NCI-H146 (cell line): Measurements from ENCODE around the gene ENAH.

Experiments used
- DNase-seq: peaks from one replicate; lab custom pipeline; 2025; lab: John Stamatoyannopoulos, UW

The ENAH gene

DNA sequence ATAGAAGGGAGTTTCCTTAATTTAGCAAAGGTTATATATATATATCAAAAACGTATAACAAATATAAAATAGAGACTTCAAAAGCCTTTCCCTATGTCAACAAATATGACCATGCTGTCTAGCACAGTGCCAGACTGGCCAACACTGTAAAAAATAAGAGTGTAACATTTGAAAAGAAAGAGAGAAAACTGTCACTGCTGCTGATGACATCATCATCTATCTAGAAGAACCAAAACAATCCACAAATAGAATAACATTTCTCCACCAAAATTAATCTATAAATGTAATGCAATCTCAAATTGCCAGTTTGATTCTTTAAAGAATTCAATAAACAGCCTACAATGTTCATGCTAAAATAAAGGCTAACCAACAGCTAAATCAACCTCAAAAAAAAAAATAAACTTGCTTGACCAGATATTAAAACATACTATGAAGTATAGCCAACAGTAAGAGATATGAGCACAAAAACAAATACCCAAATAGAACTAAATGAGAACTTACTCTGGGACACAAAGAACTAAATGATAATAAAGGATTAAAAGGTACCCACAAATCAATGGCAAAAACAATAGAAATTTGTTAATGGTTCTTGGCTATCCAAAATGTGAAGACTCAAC lies 50.2 kb downstream of the ENAH start:
- no peak for DNase-seq

DNA sequence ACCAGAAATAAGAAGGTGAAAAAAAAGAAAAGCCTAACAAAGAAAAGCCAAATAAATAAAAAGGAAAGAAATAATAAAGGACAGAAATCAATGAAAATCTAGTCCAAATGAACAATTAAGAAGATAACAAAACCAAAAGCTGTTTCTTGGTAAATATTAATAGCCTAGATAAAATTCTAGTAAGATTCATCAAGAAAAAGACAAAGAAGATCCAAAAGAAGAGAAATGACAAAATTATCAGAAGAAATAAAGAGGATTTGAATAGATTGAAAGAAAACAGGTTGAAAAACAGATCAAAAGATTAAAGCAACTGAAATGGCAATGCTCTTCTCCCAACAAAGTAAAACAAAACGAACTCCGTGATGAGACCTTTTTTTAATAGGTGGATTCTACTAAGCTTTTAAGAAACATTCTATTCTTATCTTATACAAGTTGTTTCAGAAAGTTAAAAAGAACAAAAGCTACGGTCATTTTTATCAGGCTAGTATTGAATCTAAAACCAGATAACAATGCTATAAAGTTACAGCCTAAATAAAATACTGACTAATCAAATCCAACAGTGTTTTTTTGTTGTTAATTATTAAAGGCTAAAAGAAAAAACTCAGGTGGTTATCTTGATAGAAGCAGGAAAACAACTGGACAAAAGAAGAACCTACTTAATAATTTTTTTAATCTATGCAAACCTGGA lies 50.9 kb downstream of the ENAH start:
- DNase-seq: no peak

DNA sequence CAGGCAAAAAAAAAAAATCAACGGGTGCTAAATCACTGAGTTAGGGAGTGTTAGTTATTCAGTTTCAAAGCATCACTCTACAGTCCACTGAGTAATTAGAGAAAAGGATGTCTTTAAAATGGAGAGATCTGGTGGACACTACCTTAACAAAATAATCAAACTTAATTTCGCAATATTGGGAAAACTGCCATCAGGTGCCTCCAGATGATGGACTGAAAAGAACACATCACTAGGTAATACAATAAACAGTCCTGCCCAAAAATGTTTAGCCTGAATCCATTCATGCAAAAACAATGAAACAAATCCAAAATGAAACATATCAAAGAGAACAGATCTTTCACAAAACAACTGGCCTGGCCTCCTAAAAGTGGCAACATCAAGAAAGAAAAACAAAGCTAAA lies 54.1 kb downstream of the ENAH start:
- no peak for DNase-seq

DNA sequence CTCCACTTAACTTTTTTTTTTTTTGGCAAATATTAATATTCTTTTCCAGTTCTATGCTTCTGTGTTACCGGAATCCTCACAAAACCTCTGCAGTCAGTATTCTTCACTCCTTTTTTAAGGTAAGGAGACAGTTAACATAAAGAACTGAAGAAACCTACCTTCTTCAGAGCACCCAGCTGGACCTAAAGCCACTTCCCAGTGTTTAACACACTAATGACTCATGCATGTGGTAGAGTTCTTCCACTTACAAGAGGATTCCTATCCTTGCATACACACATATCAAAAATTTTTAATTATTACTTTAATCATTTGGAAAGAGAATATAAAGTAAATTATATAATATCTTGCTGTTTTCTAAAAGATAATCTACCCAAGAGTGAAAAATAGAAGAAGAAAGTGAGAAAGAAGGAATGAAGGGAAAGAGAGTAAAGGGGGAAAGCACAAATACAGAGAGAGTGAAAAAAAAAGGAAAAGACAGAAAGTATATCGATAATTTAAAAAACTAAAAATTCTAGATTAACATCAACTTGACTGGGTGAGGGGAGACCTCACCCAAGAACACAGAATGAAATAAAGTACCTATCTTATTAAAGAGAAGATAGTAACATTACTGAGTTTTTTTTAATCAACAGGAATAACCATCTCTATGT lies 54.9 kb downstream of the ENAH start:
- no peak for DNase-seq

DNA sequence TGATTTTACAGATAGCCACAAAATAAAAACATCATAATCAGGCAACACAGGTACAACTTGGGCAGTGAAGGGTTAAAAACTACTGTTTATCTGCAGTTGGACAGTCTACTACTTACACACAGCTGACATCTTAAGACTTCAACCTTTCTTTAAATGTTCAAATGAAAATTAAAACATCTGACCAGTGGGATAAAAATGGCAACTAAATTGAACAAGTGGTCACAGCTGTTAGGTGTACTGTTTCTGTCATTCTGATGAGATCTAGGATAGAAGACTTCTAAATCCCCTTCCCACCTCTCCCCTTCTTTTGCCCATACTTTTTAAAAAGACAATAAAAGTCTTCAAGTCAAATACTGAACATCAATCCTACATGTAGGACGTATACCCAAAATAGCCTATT lies 56.2 kb downstream of the ENAH start:
- no peak for DNase-seq

DNA sequence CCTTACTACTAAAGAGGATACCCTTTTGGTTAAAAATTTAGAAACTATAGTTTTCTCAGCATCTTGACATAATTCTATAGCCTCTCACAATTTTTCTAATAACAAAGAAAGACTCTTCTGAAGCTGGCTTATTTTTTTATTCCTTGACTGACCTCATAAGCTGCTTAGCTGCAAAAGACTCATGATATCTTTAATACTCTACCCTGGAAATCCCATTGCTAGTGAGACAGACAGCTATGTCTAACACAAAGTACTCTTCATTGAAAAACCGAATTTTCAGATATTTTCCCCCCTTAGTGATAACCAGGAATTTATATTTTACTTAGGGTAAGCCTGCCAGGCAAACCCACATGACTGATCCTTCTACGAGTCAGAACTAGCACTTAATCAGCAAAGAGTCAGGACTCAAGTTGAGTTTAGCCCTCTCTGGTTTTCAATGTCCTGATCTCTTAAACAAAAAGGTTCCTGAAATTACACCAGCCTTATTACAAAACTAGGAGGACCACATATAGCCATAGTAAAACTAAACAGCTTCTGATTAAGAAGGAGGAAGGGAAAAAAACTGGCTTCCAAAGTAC lies 56.9 kb downstream of the ENAH start:
- DNase-seq: no peak

DNA sequence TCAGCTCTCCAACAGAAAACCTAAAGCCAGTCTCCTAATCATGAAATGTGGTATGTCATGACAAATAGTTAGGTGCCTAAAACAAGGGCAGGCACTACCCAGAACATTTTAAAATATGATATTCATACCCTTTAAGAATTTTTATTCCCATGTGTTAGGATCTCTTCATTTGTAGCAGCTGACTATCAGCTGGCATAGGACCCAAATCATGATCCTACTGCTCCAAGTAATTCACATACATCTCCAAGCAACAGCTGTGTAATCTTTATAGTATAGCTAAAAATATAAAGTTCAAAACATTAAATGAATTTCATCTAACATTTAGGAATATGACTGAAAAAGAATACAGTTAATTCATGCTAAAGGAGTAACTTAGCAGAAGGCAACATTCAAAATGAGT lies 57.5 kb downstream of the ENAH start:
- no peak for DNase-seq

DNA sequence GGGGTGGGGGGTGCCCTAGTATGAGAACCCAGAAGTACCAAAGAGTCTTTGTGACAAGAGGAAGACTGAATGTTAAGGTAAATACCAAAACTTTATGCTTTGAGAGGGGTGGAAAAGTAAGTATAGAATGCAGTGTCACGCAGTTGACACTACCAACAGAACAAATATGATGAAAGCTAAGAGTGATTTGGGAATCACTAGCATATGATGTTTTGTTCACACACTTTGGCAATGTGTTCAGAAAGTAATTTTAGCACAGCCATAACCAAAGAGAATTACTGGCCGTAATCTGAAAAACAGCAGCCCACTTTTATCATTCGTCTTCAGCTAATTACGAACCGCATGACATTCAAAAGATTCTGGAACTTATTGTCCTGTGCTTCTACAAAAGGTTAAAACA lies 59.5 kb downstream of the ENAH start:
- no peak for DNase-seq

DNA sequence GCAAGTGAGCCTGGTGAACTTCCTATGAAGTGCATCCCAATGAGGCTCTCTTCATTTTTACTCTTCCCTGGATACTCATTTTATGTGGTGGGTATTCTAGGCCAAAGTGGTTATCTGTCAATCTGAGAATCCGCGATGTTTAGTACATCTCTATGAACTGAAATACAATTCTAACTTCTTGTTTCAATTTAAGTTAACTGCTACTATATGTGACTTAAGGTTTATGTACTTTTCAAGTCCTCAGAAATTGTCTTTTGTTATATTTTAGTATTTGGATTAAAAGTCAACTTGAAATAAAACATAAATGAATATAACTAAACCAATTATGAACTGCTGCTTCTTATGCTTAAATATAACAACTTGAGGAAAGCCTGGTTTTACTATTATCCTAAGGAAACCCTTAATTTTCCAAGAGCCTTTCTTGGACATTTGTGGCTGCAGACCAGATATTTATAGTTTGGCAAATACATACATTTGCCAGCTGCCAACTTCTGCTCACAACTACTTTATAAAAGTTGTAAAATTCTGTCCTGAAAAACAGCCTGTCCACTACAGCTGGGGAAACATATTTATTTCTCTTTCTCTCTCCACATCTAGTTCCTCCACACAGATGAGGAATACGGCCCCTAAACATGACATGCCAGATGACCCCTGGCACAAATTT lies 60.4 kb downstream of the ENAH start:
- no peak for DNase-seq

DNA sequence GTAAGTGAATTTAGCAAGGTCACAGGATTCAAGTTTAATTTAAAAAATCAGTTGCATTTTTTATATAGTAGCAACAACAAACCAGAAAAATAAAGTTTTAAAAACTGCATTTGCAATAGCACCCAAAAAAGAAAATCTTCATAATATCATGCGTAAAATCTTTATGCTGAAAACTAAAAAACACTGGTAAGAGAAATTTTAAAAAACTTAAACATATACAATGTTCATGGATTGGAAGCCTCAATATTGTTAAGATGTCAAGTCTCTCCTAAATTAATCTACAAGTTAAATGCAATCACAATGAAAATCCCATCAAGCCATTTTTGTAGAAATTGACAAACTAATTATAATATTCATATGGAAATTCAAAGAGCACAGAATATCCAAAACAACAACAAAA lies 65.6 kb downstream of the ENAH start:
- DNase-seq: no peak

DNA sequence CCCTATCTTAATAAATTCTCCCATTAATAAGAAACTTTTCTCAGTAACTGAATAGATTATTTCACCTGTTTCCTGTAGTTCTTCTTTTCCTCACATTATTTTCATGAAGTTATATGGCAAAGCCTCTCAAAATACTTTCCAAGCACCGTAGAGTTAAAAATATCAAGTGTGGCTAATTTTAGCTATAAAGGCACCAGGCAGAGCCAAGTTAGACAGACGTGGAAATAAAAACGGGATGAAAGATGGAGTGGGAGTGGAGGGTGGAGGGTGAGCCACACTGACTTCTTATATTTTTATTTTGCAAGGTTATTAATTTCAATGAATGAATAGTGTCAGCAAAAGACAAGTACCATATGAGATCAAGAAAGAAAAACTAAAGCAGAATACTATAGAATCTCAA lies 71.7 kb downstream of the ENAH start:
- DNase-seq: no peak

DNA sequence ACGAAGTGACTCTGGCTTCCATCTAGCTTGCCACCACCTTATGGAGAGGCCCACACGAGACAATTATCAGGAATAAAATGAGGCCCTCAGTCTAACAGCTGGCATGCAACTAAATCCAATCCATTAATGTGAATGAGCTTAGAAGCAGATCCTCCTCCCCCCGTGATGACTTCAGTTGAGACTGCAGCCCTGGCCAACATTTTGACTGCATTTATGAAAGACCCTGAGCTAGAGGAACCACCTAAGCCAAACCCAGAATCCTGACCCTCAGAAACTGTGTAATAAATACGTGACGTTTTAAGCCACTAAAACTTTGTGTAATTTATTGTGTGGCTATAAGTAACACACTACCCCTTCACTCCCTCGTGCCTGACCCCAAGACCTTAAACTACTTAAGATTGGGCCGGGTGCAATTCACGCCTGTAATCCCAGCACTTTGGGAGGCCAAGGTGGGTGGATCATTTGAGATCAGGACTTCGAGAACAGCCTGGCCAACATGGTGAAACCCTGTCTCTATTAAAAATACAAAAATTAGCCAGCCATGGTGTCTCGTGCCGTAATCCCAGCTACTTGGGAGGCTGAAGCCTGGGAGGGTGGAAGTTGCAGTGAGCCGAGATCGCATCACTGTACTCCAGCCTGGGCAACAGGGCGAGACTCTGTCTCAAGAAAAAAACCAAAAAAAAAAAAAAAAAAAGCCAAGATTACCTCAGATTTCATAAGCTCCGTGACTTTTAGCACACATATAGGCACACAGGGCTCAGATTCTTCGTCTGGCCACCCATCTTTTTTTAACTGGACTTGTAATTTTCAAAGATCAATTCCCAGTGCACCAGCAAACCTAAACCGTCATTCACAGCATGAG lies 72.5 kb downstream of the ENAH start:
- DNase-seq: no peak

DNA sequence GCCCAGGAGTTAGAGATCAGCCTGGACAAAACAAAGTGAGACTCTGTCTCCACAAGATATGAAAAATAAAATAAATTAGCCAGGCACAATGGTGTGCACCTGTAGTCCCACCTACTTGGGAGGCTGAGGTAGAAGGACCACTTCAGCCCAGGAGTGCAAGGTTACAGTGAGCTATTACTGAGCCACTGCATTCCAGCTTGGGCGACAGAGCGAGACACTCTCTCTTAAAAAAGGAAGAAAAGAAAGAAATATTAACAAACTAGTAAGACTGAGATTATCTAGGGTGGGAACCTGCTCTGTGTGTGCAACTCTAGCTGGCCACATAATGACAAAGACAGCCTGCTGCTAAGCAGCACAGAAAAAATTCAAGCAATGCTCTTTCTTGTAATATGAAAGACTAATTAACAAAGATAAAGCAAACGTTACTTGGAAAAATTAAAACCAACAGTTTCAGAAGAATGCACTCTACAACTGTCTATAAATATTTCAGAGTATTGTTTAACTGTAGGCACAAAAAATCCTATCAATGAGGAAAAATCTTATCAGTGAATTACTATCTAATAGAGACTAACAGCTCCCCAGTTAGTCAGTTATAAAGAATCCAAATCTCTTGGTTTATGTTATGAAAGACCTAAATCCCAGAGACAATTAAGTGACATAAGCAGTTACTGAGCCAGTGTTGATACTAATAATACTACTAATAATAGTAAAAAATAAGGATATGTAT lies 74.5 kb downstream of the ENAH start:
- no peak for DNase-seq

DNA sequence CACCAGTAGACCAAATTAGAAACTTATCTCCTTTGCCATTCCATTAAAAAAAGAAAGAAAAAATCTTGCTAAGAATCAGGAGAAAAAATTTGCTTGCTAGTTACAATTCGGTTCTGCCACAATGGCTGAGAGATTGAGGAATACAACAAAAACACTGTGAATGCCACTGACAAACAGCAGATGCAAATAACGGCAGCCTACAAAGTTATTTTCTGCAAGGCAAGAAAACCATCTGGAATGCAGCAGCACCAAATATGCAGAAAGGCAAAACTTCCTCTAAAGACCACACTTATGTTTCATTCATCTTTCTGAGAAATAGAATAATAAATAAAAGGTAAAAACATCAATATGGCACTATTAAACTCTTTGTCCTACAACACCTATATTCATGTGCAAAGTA lies 75.7 kb downstream of the ENAH start:
- DNase-seq: no peak

DNA sequence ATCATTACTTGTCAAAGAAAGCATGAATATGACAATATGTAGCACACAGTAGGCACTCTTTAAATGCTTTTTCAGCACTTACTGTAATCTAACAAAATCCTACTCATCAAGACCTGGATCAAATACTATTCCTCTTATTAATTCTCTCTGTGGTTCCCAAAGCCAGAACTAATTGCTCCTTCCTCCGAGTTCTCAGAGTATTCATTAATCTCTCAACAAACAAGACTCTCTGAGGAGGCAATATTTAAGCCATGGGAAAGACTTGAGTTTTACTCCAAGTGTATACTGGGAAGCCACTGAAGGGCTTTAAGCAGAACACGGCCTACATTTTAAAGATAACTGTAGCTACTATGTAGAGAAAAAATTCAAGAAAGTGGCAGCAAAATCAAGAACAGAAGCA lies 79.7 kb downstream of the ENAH start:
- DNase-seq: no peak

DNA sequence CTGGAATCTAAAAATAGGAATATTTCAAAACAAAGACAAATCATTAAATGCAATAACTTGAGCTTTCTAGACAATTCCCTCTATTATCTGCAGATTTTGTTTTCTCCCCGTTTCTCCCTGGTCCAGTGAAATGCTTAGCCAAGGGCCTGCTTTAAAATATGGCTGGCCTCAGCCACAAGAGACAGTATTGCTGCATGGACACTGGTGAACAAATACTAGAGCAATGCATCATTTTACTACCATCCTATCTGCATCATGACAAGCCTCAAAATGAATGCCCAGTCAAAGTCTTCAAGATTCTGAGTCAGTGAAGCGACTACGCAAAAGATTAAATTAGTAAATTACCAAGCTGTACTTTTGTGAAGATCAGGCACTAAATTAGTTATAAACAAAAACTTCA lies 80.5 kb downstream of the ENAH start:
- no peak for DNase-seq

DNA sequence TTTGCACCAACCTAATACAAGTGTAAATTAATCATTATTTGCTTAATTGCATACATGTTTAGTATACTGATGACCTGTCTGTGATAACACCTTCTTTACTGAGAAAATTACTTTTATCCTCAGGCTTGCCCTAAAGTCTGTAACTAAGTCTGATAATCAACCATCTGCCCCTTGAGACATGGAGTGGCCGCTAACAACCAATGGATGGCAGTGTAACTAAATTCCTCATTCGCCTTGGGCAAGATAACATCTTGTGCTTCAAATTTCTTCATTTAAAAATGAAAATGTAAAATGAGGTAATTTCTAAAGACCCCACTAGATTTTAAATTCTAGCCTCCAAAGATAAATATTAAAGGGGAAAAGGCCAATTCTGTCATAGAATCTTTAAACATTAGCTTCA lies 85.1 kb downstream of the ENAH start:
- no peak for DNase-seq

DNA sequence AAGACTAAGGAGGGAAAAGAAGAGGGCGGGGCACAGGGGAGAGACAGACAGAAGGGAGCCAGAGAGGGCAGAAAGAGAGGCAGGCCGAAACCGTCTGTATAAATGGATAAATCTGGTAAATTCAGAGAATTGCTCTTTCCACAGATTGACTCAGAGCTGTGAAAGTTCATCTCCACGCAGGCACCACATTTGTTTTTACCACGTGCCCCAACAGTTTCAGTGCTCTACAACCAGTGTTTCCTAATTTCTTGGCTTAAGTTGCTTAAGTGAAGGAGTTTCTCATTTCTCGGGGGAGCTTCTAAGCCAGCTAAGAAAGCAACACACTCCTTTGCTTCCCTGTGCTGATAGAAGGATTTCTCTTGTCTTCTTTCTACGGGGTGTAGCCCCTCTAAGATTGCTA lies 87.1 kb downstream of the ENAH start:
- no peak for DNase-seq

DNA sequence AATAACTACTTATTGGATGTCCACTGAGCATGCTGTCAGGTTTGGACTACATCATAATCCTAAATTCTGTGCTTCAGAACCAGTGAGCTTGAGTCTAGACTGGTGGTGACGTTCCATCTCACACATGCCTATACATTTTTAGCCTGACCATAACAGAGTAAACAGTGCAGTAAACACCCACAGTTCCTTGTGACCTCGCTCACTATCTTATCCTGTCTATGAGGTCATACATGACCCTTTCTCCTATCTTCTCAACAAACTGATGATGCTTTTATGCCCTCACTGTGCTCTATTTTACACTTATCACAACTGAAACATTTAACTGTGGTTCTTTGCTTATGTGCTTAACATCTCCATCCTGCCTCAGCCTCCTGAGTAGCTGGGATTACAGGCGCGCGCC lies 91.2 kb downstream of the ENAH start:
- DNase-seq: no peak

DNA sequence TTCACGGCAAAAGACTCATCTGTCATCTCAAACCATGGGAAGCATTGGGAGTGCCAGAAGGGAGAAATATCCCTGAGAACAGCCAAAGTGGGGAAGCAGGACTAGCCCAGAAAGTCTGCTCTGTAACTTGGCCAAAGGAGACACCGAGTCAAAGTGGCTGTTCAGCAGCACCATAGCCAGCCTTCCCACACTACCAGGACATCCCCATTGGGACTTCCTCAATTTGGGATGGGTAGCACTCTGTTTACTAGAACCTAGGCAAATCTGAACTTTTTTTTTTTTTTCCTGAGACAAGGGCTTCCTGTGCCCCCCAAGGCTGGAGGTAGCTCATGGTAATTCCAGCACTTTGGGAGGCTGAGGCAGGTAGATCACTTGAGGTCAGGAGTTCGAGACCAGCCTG lies 93.0 kb downstream of the ENAH start:
- no peak for DNase-seq

DNA sequence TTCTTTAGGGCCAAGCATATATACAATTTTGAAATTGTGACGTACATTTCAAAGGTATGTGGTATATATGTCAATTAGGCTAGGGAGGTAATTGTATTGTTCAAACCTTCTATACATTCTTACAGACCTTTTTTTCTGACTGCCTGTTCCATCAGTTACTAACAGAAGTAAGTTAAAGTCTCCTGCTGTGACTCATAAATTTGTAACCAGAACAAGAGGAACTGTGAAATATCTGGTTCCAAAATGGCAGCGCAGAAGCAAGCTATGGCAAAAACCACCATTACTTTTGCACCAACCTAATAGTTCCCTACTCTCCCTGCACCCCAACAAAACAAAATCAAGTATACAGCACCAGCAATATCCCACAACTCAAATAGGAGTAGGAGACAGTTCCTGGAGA lies 93.6 kb downstream of the ENAH start:
- no peak for DNase-seq
